Measurements from ENCODE around the gene ACSF3. TPM values are rescaled to one million over a fixed set of nuclear protein-coding genes. Genes with fewer than 3 reads are reported as not detected.

Gene ACSF3
- total RNA-seq, 4 donors from 2014 or later, result 29.9 to 48.0 (median 40.3) TPM

GRCh38 chr16:89084411-89084810 is 9.2 kb upstream of the ACSF3 start:
- Histone ChIP-seq H3K4me3 (no peak overlapping the region), H3K4me1 (no peaks in the 10 kb centered on the region), H3K27ac (no peak overlapping the region), H3K9me3 (no peaks in the 10 kb centered on the region), H3K27me3 (peaks cover 0 to 34% of the 10 kb centered on the region in 2 donors), H3K36me3 (no peaks in the 10 kb centered on the region)
- no peak for DNase-seq (ENCODE audit: low spot score in 2 of 2)
- whole genome bisulfite sequencing, 2 donors, result 76 to 81% methylated on average over 11 to 12 of the region's 12 CpGs
- TF ChIP-seq EP300 (IDR thresholded peaks at IDR 0.05), result no peak
- no peak for TF ChIP-seq CTCF (IDR thresholded peaks at IDR 0.05)
- no peak for TF ChIP-seq POLR2A (IDR thresholded peaks at IDR 0.05)

- no peaks in the 10 kb centered on the region for H3K36me3 ChIP-seq
- 77 to 79% methylated on average over 24 to 27 of the region's 28 CpGs for WGBS, 2 donors
- peaks cover 0 to 40% of the 10 kb centered on the region in 2 donors for H3K27me3 ChIP-seq
- TF ChIP-seq POLR2A (IDR thresholded peaks at IDR 0.05) (no peak), CTCF (IDR thresholded peaks at IDR 0.05) (no peak), EP300 (IDR thresholded peaks at IDR 0.05) (no peak)
- DNase-seq (ENCODE audit: low spot score in 2 of 2), result no peak
- H3K4me1 ChIP-seq, result no peaks in the 10 kb centered on the region
- no peak overlapping the region for H3K27ac ChIP-seq
- H3K9me3 ChIP-seq, result no peaks in the 10 kb centered on the region
- H3K4me3 ChIP-seq, result no peak overlapping the region
Observed at GRCh38 chr16:89084814-89085612, 8.6 kb upstream of the ACSF3 start.

DNA sequence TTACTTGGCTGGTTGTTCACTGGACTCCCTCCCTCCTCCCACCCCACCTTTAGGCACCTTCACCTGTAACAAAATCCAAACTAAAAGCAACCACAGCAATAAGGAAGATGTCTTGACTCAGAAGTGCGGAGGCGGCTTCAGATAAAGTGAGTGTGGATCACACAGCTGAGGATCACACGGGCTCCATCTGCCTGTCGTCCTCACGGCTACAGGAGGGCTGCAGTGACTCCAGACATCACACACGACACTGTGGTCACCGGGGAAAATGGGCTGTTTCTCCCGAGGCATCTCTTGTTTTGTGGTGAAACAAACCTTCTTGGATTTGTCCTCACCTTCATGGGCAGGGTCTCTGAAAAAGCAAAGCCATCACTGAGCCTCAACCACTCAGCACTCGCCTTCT is 7.9 kb upstream of the ACSF3 start:
- Histone ChIP-seq H3K27me3 (peaks cover 0 to 44% of the 10 kb centered on the region in 2 donors), H3K9me3 (no peaks in the 10 kb centered on the region), H3K4me1 (no peaks in the 10 kb centered on the region), H3K36me3 (no peaks in the 10 kb centered on the region), H3K27ac (no peak overlapping the region), H3K4me3 (no peak overlapping the region)
- TF ChIP-seq POLR2A (IDR thresholded peaks at IDR 0.05) (no peak), CTCF (IDR thresholded peaks at IDR 0.05) (no peak), EP300 (IDR thresholded peaks at IDR 0.05) (no peak)
- WGBS, 2 donors, result 85 to 86% methylated on average over 9 of the region's 9 CpGs
- no peak for DNase-seq (ENCODE audit: low spot score in 2 of 2)

DNA sequence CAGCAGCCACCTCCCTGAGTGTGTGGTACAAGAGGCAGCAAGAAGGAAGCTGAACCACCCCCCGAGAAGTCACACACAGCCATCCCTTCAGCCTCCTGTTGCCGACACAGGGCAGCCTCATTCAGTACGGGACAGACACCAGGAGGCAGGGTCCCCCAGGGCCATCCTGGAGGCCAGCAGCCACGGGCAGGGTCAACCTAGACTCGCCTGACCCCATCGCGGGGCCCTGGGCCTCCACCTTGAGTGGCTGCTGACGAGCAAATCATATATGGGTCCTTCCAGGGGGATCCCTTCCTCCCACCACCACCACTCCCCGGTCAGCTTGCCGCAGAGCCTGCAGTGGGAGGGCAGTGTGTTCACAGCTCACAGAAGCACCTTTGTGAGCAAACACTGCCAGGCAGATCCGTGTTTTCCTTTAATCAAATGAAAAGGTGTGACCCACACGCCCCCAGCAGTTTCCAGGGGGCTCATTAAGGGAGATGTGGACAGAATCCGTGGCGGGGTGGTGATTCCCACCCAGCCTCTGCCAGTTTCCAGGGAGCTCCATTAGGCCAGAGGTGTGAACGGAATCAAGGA is 5.6 kb upstream of the ACSF3 start:
- 41 to 43% methylated on average over 13 to 14 of the region's 15 CpGs for WGBS, 2 donors
- Histone ChIP-seq H3K27me3 (peaks cover 0 to 49% of the 10 kb centered on the region in 2 donors), H3K4me1 (peaks cover 0 to 1% (median under 1%) of the 10 kb centered on the region in 4 donors), H3K9me3 (no peaks in the 10 kb centered on the region), H3K27ac (no peak overlapping the region), H3K4me3 (no peak overlapping the region), H3K36me3 (no peaks in the 10 kb centered on the region)
- TF ChIP-seq EP300 (IDR thresholded peaks at IDR 0.05), result no peak
- TF ChIP-seq POLR2A (IDR thresholded peaks at IDR 0.05), result no peak
- no peak for TF ChIP-seq CTCF (IDR thresholded peaks at IDR 0.05)
- no peak for DNase-seq (ENCODE audit: low spot score in 2 of 2)

- Histone ChIP-seq H3K27ac (no peak overlapping the region), H3K4me3 (no peak overlapping the region), H3K9me3 (no peaks in the 10 kb centered on the region), H3K4me1 (peaks cover 0 to 7% (median 2%) of the 10 kb centered on the region in 4 donors), H3K36me3 (no peaks in the 10 kb centered on the region), H3K27me3 (peaks cover 0 to 49% of the 10 kb centered on the region in 2 donors)
- WGBS, 2 donors, result 15 to 59% methylated on average over 3 to 10 of the region's 13 CpGs
- TF ChIP-seq EP300 (IDR thresholded peaks at IDR 0.05) (no peak), POLR2A (IDR thresholded peaks at IDR 0.05) (no peak)
- DNase-seq (ENCODE audit: low spot score in 2 of 2), result no peak
Observed at GRCh38 chr16:89089120-89089519, 4.5 kb upstream of the ACSF3 start.
